ENCODE results near the gene DRC3. TPM values are rescaled to one million over a fixed set of nuclear protein-coding genes. Genes with fewer than 3 reads are reported as not detected.
A peak's percentile ranks its signal among the peaks of the same experiment; 100 is the strongest.

DRC3 gene, protein sequence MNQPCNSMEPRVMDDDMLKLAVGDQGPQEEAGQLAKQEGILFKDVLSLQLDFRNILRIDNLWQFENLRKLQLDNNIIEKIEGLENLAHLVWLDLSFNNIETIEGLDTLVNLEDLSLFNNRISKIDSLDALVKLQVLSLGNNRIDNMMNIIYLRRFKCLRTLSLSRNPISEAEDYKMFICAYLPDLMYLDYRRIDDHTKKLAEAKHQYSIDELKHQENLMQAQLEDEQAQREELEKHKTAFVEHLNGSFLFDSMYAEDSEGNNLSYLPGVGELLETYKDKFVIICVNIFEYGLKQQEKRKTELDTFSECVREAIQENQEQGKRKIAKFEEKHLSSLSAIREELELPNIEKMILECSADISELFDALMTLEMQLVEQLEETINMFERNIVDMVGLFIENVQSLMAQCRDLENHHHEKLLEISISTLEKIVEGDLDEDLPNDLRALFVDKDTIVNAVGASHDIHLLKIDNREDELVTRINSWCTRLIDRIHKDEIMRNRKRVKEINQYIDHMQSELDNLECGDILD
- under 1 TPM in 1 of 2 donors, not detected in 1; 0.47 TPM for total RNA-seq

DNA sequence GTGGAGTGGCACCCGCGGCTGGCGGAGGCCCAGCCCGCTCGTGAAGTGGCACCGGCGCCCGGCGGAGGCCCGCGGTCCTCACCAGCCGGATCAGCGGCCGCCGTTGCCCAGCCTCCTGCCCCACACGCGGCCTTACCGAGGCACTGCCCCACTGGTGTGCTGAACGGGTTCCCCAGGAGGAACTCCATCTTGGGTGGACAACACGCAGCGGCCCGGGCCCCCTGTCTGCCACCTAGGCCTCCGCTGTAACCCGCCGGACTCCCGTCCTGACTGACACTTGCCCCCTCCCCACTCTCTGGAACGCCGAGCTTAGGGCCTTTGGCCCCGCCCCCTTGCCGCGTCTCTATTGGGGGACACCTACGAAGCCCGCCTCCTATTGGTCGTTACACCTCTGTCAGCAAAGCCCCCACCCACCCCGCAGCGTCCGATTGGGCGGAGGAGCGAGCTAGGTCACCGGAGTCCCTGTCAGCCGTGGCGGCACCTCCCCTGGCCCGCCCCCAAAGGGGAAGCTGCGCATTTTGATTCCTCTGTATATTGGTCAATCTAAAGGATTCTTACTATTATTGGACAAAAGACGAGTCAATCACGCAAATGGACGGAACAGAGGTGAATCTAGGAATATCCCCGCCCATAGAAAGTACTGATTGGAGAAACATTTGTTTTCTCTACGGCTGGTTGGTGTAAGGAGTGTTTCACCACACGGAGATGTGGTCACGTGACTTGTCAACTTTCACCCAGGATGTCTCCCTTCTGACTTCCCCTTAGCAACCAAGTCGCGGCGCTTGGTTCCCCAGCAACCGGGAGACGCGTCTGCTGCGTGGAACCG lies at the start of gene DRC3, which contains the start of gene TOM1L2:
Gene DRC3 (plus strand): TSS at position 737 of the 826 bp plus-strand sequence. CDS start 4,737 bp downstream, outside the sequence.
Gene TOM1L2 (minus strand): TSS at position 275 of the 826 bp plus-strand sequence. CDS start 87 bp downstream, at position 188.
- Mint-ChIP-seq H3K9me3 (no peaks in the 10 kb centered on the region), H3K27ac (peak within 1 kb of the TSS; percentile 64 to 79)

DNA sequence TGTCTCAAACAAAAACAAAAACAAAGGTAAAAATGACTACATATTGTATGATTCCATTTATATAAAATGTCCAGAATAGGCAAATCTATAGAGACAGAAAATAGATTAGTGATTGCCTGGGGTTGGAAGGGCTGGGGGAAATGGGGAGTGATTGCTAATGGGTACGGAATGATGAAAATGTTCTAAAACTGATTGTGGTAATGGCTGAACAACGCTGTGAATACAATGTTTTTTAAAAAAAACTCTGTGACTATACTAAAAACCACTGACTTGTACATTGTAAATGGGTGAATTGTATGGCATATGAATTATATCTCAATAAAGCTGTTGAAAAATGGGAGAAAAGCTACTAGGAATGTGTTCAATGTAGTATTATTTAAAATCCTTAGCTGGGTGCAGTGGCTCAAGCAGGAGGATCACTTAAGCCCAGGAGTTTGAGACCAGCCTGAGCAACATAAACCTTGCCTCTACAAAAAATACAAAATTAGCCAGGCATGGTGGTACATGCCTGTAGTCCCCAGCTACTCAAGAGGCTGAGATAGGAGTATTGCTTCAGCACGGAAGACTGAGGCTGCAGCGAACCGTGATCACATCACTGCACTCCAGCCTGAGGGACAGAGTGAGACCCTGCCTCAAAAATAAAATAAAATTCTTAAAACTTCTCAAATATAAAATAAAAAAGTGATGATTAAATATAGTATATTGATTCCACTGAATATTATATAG lies 48.4 kb upstream of the DRC3 start:
- no peak overlapping the region for H3K4me3 Mint-ChIP-seq
- ATAC-seq, result no peak

More for the DNA sequence above, at the start of gene DRC3, which contains the start of gene TOM1L2:
- H3K36me3 Mint-ChIP-seq, result no peaks in the 10 kb centered on the region
- H3K4me1 Mint-ChIP-seq (ENCODE audit: low read depth in 2 of 2), result peaks cover 18 to 25% of the 10 kb centered on the region in 2 donors
- peak; percentile 97 to 98 for ATAC-seq
- H3K4me3 Mint-ChIP-seq, result peak within 1 kb of the TSS; percentile 91
- peak; percentile 100 for DNase-seq (ENCODE audit: low spot score)
- no peaks in the 10 kb centered on the region for H3K27me3 Mint-ChIP-seq

DNA sequence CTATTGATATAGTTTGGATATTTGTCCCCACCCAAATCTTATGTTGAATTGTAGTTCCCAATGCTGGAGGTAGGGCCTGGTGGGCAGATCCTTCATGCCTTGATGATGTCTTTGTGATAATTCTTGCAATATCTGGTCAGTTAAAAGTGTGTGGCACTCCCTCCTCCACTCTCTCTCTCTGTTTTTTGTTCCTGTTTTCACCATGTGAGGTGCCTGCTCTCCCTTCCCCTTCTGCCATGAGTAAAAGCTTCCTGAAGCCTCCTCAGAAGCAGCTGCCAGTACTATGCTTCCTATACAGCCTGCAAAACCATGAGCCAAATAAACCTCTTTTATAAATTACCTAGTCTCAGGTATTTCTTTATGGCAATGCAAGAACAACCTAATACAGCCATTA lies 47.8 kb upstream of the DRC3 start:
- DNase-seq (ENCODE audit: low spot score), result no peak
- H3K27me3 Mint-ChIP-seq, result no peaks in the 10 kb centered on the region
- H3K4me1 Mint-ChIP-seq (ENCODE audit: low read depth in 2 of 2), result peaks cover 8 to 23% of the 10 kb centered on the region in 2 donors
- no peaks in the 10 kb centered on the region for H3K36me3 Mint-ChIP-seq
- no peaks in the 10 kb centered on the region for H3K9me3 Mint-ChIP-seq
- no peak overlapping the region for H3K27ac Mint-ChIP-seq
- no peak for ATAC-seq
- H3K4me3 Mint-ChIP-seq, result no peak overlapping the region

More for the DNA sequence above, 48.4 kb upstream of the DRC3 start:
- no peak overlapping the region for H3K27ac Mint-ChIP-seq
- H3K27me3 Mint-ChIP-seq, result no peaks in the 10 kb centered on the region
- H3K9me3 Mint-ChIP-seq, result no peaks in the 10 kb centered on the region
- H3K36me3 Mint-ChIP-seq, result no peaks in the 10 kb centered on the region
- peaks cover 8 to 20% of the 10 kb centered on the region in 2 donors for H3K4me1 Mint-ChIP-seq (ENCODE audit: low read depth in 2 of 2)
- DNase-seq (ENCODE audit: low spot score), result no peak

DNA sequence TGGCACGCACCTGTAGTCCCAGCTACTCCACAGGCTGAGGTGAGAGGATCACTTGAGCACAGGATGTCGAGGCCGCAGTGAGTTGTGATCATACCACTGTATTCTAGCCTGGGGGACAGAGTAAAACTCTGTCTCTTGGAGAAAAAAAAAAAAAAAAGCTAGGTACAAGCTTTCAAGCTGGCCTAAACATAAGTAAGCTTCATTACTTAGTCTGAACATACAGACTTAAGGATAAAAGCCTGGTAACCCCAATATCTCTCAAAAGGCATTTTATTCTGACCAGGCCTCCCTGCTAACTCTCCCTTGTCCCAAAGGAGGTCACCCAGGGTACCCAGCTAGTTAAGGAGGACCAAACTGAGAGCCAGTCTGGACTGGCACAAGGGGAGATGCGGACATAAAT lies 46.6 kb upstream of the DRC3 start:
- Mint-ChIP-seq H3K4me3 (no peak overlapping the region), H3K36me3 (no peaks in the 10 kb centered on the region), H3K4me1 (ENCODE audit: low read depth in 2 of 2) (peaks cover 5 to 23% of the 10 kb centered on the region in 2 donors), H3K27me3 (no peaks in the 10 kb centered on the region), H3K27ac (peak overlapping the region in 1 of 2 donors; percentile 37), H3K9me3 (no peaks in the 10 kb centered on the region)
- ATAC-seq, result no peak
- no peak for DNase-seq (ENCODE audit: low spot score)

DNA sequence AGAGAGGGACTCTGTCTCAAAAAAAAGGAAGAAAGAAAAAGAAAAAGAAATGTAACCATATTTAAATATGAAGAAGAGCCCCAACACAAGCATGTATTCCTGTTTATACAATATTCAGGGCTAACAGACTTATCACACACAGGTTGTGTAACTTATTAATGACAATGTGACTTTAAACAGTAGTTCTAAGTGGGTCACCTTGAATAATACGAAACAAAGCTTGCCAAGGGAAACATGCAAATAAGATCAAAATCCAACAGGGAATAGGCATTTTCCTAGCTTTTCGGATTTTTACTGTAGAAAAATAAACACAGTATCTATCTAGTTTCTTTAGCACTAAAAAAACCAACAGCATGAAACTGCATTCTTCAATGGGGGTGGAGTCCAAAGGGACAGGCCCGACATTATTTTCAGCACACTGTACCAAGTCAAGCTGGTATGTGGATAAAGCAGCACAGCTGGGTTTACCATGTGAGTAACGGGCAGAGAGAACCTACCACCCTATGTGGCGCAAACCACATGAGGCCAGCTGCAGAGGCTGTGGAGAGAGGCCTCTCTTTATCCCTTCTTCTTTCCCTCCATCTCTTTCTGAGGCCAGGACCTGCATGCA lies 45.7 kb upstream of the DRC3 start:
- H3K9me3 Mint-ChIP-seq, result no peaks in the 10 kb centered on the region
- ATAC-seq, result no peak
- no peak overlapping the region for H3K4me3 Mint-ChIP-seq
- peaks cover 0 to 18% of the 10 kb centered on the region in 2 donors for H3K4me1 Mint-ChIP-seq (ENCODE audit: low read depth in 2 of 2)
- H3K36me3 Mint-ChIP-seq, result no peaks in the 10 kb centered on the region
- H3K27ac Mint-ChIP-seq, result peak overlapping the region in 1 of 2 donors; percentile 37
- no peak for DNase-seq (ENCODE audit: low spot score)
- no peaks in the 10 kb centered on the region for H3K27me3 Mint-ChIP-seq

DNA sequence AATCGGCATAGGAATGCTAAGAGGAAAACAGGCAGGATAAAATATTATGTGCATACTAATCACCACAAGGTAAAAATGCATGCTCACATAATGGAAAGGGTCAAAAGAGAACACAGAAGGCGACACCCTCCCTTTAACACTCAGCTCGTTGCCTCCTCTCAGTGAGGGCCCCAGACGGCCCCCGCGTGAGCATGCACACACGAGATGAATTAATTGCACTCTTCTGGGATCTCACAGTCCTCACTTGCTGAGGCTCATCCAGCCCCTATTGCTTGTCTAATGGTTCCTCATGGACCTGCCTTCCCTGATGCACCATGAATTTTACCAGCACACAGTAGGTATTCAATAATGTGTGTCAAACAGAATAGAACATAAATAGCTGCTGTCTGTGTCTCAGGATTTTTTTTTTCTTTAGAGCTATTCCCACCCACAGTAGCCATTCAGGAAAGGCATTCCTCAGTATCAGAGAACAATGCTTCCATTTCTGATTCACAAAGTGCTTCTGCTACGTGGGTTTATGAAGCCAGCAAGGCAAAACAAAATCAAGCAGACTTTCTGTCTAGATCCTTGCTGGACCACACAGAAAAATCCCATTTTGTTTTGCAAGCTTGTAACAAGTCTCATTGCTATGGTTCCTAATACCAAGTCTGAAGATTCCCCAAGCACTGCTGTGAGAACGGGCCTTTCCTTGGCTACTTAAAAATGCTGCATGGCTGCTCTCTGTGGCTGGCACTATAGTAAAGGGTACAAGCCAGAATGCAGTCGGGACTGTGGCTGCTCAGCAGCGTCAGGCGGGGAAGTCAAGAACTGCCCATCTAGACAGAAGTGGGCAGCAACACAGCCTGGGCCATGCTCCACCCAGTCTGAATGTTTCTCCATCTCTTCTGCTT lies 44.0 kb upstream of the DRC3 start:
- Mint-ChIP-seq H3K4me3 (no peak overlapping the region), H3K9me3 (no peaks in the 10 kb centered on the region)
- no peak for ATAC-seq

DNA sequence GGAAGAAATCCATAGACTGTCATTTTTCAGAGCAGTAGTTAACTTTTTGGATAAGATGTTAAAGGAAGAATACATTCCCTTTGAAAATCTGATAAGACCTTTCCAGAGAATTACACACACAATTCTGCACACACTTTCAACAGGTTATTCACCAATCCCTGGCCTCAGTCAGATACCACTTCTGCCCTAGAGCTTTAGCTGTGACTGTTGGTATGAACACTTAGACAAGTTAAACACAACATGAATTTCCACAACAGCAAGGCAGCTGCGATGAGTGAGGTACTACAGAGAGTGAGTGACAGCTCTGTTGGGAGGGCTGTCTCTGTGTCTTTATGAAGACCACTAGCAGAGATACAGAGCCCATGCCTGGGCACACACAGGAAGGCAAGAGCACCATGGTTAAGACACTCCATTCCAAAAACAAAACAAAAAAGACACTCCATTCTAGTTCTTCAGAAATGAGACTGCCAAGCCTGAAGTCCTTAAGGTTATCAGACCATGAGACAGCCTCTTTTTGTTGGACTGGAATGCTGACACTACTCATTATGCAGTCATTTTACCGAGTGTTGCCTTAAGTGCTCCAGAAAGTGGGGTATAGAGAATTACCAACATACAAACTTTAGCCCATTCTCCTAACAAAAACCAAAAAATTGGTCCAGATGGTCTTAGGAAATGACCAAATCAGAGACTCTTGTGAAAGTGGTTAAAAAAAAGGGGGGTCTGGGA lies 42.8 kb upstream of the DRC3 start:
- H3K4me1 Mint-ChIP-seq (ENCODE audit: low read depth in 2 of 2), result peaks cover 1 to 23% of the 10 kb centered on the region in 2 donors
- H3K36me3 Mint-ChIP-seq, result no peaks in the 10 kb centered on the region
- DNase-seq (ENCODE audit: low spot score) (no peak), ATAC-seq (no peak)
- no peaks in the 10 kb centered on the region for H3K9me3 Mint-ChIP-seq
- no peaks in the 10 kb centered on the region for H3K27me3 Mint-ChIP-seq
- no peak overlapping the region for H3K27ac Mint-ChIP-seq
- no peak overlapping the region for H3K4me3 Mint-ChIP-seq

More for the DNA sequence above, 44.0 kb upstream of the DRC3 start:
- no peak for DNase-seq (ENCODE audit: low spot score)
- no peak overlapping the region for H3K27ac Mint-ChIP-seq
- H3K4me1 Mint-ChIP-seq (ENCODE audit: low read depth in 2 of 2), result peaks cover 0 to 19% of the 10 kb centered on the region in 2 donors
- H3K36me3 Mint-ChIP-seq, result no peaks in the 10 kb centered on the region
- H3K27me3 Mint-ChIP-seq, result no peaks in the 10 kb centered on the region

DNA sequence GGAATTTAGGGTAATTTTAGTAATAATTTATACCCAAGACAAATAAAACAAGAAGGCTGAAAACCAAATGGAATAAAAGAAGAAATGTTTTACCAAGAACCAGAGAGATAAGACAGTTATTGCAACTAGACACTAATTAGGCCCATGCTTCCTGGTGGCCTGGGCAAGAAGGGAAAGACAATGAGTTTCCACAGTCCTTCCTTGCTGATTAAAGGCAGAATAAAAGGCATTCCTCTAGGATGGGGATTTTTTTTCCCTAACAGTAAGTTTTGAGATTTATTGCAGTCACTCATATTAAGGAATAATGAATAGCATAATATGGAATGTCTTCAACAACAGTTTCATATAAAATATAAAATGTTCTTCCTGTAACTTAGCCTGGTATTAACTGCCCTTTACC lies 42.0 kb upstream of the DRC3 start:
- no peaks in the 10 kb centered on the region for H3K36me3 Mint-ChIP-seq
- ATAC-seq (no peak), DNase-seq (ENCODE audit: low spot score) (no peak)
- H3K27me3 Mint-ChIP-seq, result no peaks in the 10 kb centered on the region
- no peak overlapping the region for H3K4me3 Mint-ChIP-seq
- H3K9me3 Mint-ChIP-seq, result no peaks in the 10 kb centered on the region
- H3K27ac Mint-ChIP-seq, result no peak overlapping the region
- peaks cover 10 to 31% of the 10 kb centered on the region in 2 donors for H3K4me1 Mint-ChIP-seq (ENCODE audit: low read depth in 2 of 2)

DNA sequence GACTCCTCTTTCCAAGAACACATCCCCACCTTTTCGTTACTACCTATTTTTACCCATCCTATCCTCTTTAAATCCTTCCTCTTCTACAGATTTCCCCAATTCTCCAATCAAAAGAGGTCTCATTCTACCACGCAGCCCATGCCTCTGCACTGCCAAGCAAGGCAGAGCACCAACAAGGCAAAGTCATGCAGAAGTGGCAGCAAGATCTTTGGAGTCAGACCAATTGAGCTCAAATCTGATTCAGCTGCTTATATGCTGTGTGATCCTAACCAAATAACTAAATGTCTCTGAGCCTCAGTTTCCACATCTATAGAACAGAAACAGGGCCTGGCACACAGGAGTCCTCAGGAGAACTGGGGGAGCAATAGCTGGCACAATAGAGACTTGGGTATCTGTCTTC lies 41.5 kb upstream of the DRC3 start:
- H3K27me3 Mint-ChIP-seq, result no peaks in the 10 kb centered on the region
- H3K9me3 Mint-ChIP-seq, result no peaks in the 10 kb centered on the region
- H3K4me3 Mint-ChIP-seq, result no peak overlapping the region
- no peak overlapping the region for H3K27ac Mint-ChIP-seq
- no peaks in the 10 kb centered on the region for H3K36me3 Mint-ChIP-seq
- DNase-seq (ENCODE audit: low spot score), result no peak
- ATAC-seq, result no peak
- H3K4me1 Mint-ChIP-seq (ENCODE audit: low read depth in 2 of 2), result peaks cover 15 to 36% of the 10 kb centered on the region in 2 donors

DNA sequence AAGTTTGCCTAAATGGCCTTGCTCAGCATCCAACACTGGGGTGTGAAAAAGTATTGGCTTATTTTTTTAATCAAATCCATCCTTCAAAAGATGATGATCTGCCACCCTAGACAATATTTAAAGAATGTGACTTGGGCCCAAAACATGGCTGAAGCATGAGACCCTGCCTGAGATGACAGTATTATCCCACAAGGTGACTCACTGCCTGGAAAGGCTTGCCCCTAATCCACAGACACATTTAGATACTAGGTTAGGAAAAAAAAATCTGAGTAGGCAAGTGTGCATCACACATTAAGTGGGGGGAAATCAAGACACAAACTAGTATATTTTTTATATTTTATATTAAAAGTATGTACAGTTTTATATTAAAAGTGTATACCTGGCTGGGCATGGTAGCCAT lies 38.9 kb upstream of the DRC3 start:
- DNase-seq (ENCODE audit: low spot score), result no peak
- Mint-ChIP-seq H3K27me3 (no peaks in the 10 kb centered on the region), H3K9me3 (no peaks in the 10 kb centered on the region), H3K36me3 (no peaks in the 10 kb centered on the region), H3K27ac (no peak overlapping the region), H3K4me1 (ENCODE audit: low read depth in 2 of 2) (peaks cover 20 to 34% of the 10 kb centered on the region in 2 donors), H3K4me3 (no peak overlapping the region)
- ATAC-seq, result no peak

DNA sequence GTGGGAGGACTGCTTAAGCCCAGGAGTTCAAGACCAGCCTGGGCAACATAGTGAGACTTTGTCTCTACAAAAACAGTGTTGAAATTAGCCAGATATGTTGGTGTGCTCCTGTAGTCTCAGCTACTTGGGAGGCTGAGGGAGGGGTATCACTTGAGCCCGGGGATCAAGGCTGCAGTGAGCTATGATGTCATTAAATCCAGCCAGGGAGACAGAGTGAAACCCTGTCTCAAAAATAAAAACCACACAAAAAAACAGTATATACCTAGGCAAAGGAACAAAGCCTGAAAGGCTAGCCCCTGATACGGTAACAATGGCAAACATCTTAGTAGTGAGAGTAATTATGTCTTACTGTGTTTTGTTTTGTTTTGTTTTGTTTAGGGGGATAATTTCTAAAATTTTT lies 38.4 kb upstream of the DRC3 start:
- DNase-seq (ENCODE audit: low spot score) (no peak), ATAC-seq (no peak)
- Mint-ChIP-seq H3K27me3 (no peaks in the 10 kb centered on the region), H3K4me3 (no peak overlapping the region), H3K36me3 (no peaks in the 10 kb centered on the region), H3K27ac (no peak overlapping the region), H3K4me1 (ENCODE audit: low read depth in 2 of 2) (peaks cover 20 to 34% of the 10 kb centered on the region in 2 donors), H3K9me3 (no peaks in the 10 kb centered on the region)

DNA sequence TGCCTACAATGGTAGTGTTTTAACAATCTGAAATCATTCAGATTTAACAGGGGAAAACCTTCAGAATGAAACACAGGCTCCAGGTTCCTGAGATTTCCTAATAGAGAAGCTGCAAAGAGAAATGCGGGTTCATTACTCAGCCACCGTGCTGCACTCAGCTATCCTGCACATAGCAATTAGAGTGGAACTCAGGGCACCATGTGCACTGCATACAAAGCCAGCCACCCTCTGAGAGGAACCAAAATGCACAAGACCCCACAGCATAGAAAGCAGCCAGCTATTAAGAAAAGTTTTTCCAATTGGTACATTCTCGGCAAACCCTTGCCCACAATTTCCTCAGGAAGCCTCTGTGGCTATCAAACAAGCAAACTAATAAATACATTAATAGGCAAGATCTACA lies 37.9 kb upstream of the DRC3 start:
- ATAC-seq (no peak), DNase-seq (ENCODE audit: low spot score) (no peak)
- Mint-ChIP-seq H3K4me3 (no peak overlapping the region), H3K27me3 (no peaks in the 10 kb centered on the region), H3K36me3 (no peaks in the 10 kb centered on the region), H3K4me1 (ENCODE audit: low read depth in 2 of 2) (peaks cover 20 to 31% of the 10 kb centered on the region in 2 donors), H3K27ac (no peak overlapping the region), H3K9me3 (no peaks in the 10 kb centered on the region)
